HepG2 (cell line): ENCODE results near the gene MYEOV. TPM values are rescaled to one million over a fixed set of nuclear protein-coding genes. Genes with fewer than 3 reads are reported as not detected.

Source experiments
- ATAC-seq: fragments of 200-7000 bp; cut with Tn5 transposase; 3 replicates; pipeline ENCODE4 v1.9.1; 2020; ENCODE audit warnings: mild to moderate bottlenecking, moderate library complexity
- BruUV-seq: library from RNA; stranded (reverse); fragments of 400-500 nt; replicated peaks from 2 replicates; lab custom pipeline; 2021; lab: Mats Ljungman, UMichigan
- CTCF ChIA-PET: fragments of 300-600 bp; formaldehyde crosslinking; extraction: SDS; loops from one replicate; lab custom pipeline; 2021; ENCODE audit warnings: low total read pairs, inconsistent platforms, low intra/inter-chr PET ratio; lab: Yijun Ruan, JAX
- POLR2A ChIA-PET: fragments of 350-600 bp; sonication (Branson Sonifier 250); formaldehyde crosslinking; loops from one replicate; lab custom pipeline; 2020; ENCODE audit warnings: antibody characterized with exemption, inconsistent platforms; lab: Yijun Ruan, JAX
- DNase-seq: peaks from one replicate; pipeline ENCODE4 v3.0.0-alpha.2; 2015; ENCODE audit warnings: low spot score
- FAIRE-seq: peaks from 3 replicates; lab custom pipeline; 2011; peaks lifted over from hg19 to GRCh38; lab: Jason Lieb, UNC
- H2AFZ ChIP-seq: one replicate; pipeline ENCODE4 v1.6.1; 2011; ENCODE audit warnings: low read length, inconsistent platforms
- H3K27ac ChIP-seq: fragments of 300-600 bp; 3 replicates; pipeline ENCODE4 v1.8.0; 2011; ENCODE audit warnings: mixed run types, mild to moderate bottlenecking, mixed read lengths, low read length, inconsistent platforms; ENCODE audit not compliant: insufficient read depth; ENCODE audit errors: extremely low read length
- H3K27me3 ChIP-seq, 2 experiments: fragments of 200-600 bp in 1 of 2; 2 replicates in 1 of 2; 3 replicates in 1 of 2; pipeline versions ENCODE4 v1.6.0 to v1.8.0; 2011; ENCODE audit warnings: low read length in 2 of 2, mild to moderate bottlenecking in 2 of 2, moderate library complexity in 2 of 2, inconsistent platforms in 1 of 2; ENCODE audit not compliant: insufficient read depth in 2 of 2, control insufficient read depth in 1 of 2
- H3K36me3 ChIP-seq, 2 experiments: fragments of 200-600 bp in 1 of 2; replicated peaks in 1 of 2; 2 replicates in 1 of 2; 3 replicates in 1 of 2; pipeline versions ENCODE4 v1.5.1 to v1.8.0; 2011; ENCODE audit warnings: low read length in 2 of 2, inconsistent platforms in 1 of 2; ENCODE audit not compliant: insufficient read depth in 2 of 2, control insufficient read depth in 1 of 2
- H3K4me1 ChIP-seq: 2 replicates; pipeline ENCODE4 v1.5.1; 2012; ENCODE audit warnings: low read length, inconsistent platforms; ENCODE audit not compliant: insufficient read depth
- H3K4me2 ChIP-seq: 2 replicates; pipeline ENCODE4 v1.6.0; 2011; ENCODE audit warnings: low read depth, low read length, inconsistent platforms
- H3K4me3 ChIP-seq, 3 experiments: fragments of 200-600 bp in 1 of 3; sonication (generic), shearing (Covaris generic) in 1 of 3; replicated peaks in 1 of 3; 2 replicates each; pipeline ENCODE4 v1.5.1; 2011 to 2016; ENCODE audit warnings: low read length in 3 of 3, inconsistent platforms in 2 of 3, low read depth in 2 of 3, mild to moderate bottlenecking in 2 of 3, control low read depth in 1 of 3, mixed read lengths in 1 of 3; ENCODE audit not compliant: insufficient read depth in 1 of 3
- H3K79me2 ChIP-seq: one replicate; pipeline ENCODE4 v1.6.1; 2011; ENCODE audit warnings: low read length, inconsistent platforms; ENCODE audit not compliant: insufficient read depth
- H3K9ac ChIP-seq: 2 replicates; pipeline ENCODE4 v1.6.0; 2011; ENCODE audit warnings: mild to moderate bottlenecking, low read depth, low read length, inconsistent platforms; ENCODE audit not compliant: insufficient read depth
- H3K9me3 ChIP-seq: 2 replicates; pipeline ENCODE4 v1.5.1; 2012; ENCODE audit warnings: mild to moderate bottlenecking, low read length
- H4K20me1 ChIP-seq: 2 replicates; pipeline ENCODE4 v1.6.0; 2011; ENCODE audit warnings: inconsistent platforms, mild to moderate bottlenecking, low read length, moderate library complexity; ENCODE audit not compliant: insufficient read depth
- EP300 ChIP-seq, 3 experiments: sonication (generic) in 1 of 3; formaldehyde crosslinking in 1 of 3; IDR thresholded peaks; 2 replicates each; pipeline versions ENCODE4 v1.5.1 to v1.6.1; 2011 to 2020; ENCODE audit warnings: low read depth in 2 of 3, low read length in 2 of 3, borderline replicate concordance in 1 of 3, improper control_type of control experiment in 1 of 3, mild to moderate bottlenecking in 1 of 3, missing genetic modification reagents in 1 of 3, moderate library complexity in 1 of 3
- FOSL1 ChIP-seq: sonication (generic); formaldehyde crosslinking; IDR thresholded peaks from 2 replicates; pipeline ENCODE4 v1.9.0; 2021; ENCODE audit warnings: missing genetic modification reagents, borderline replicate concordance
- FOSL2 ChIP-seq: sonication (generic); formaldehyde crosslinking; IDR thresholded peaks from 2 replicates; pipeline ENCODE4 v1.4.0; 2020; ENCODE audit warnings: missing genetic modification reagents
- GABPB1 ChIP-seq: IDR thresholded peaks from 2 replicates; pipeline ENCODE4 v1.6.1; 2016; ENCODE audit warnings: mild to moderate bottlenecking, missing genetic modification reagents, moderate library complexity, missing compliant biosample characterization
- HNF4G ChIP-seq, 2 experiments: sonication (generic) in 1 of 2; formaldehyde crosslinking in 1 of 2; IDR thresholded peaks; 2 replicates each; pipeline versions ENCODE4 v1.4.0 to v1.6.1; 2011 to 2020; ENCODE audit warnings: borderline replicate concordance in 2 of 2, low read depth in 2 of 2, mild to moderate bottlenecking in 2 of 2, low read length in 1 of 2, missing genetic modification reagents in 1 of 2, moderate library complexity in 1 of 2
- HNRNPL ChIP-seq: fragments of 200-400 bp; formaldehyde crosslinking; IDR thresholded peaks from 2 replicates; pipeline ENCODE4 v1.6.1; 2017; ENCODE audit warnings: mild to moderate bottlenecking, low read depth, low read length
- NFE2 ChIP-seq: sonication (generic); formaldehyde crosslinking; IDR thresholded peaks from 2 replicates; pipeline ENCODE4 v1.4.0; 2020; ENCODE audit warnings: missing genetic modification reagents
- NFE2L2 ChIP-seq: fragments of 150-350 bp; IDR thresholded peaks from 2 replicates; pipeline ENCODE4 v1.6.1; 2014; ENCODE audit warnings: low read length
- NR1H2 ChIP-seq: sonication (generic); formaldehyde crosslinking; IDR thresholded peaks from 2 replicates; pipeline ENCODE4 v1.8.1; 2022; ENCODE audit warnings: low read depth, missing genetic modification reagents, borderline replicate concordance
- PHF20 ChIP-seq: sonication (generic); formaldehyde crosslinking; IDR thresholded peaks from 2 replicates; pipeline ENCODE4 v1.5.0; 2020; ENCODE audit warnings: mild to moderate bottlenecking, missing genetic modification reagents
- RBFOX2 ChIP-seq: fragments of 200-400 bp; formaldehyde crosslinking; IDR thresholded peaks from 2 replicates; pipeline ENCODE4 v1.6.1; 2017; ENCODE audit warnings: low read depth, mild to moderate bottlenecking, low read length
- SAP130 ChIP-seq: IDR thresholded peaks from 2 replicates; pipeline ENCODE4 v1.6.1; 2016; ENCODE audit warnings: low read depth
- TP53 ChIP-seq: sonication (generic); formaldehyde crosslinking; conservative IDR thresholded peaks from 2 replicates; pipeline ENCODE4 v1.4.0; 2020; ENCODE audit warnings: missing genetic modification reagents
- XRCC5 ChIP-seq: fragments of 200-400 bp; formaldehyde crosslinking; optimal IDR thresholded peaks from 2 replicates; pipeline ENCODE3; 2017; ENCODE audit warnings: mild to moderate bottlenecking, low read length
- ZNF138 ChIP-seq: sonication (generic); formaldehyde crosslinking; IDR thresholded peaks from 2 replicates; pipeline ENCODE4 v1.5.0; 2020; ENCODE audit warnings: mild to moderate bottlenecking, low read depth, missing genetic modification reagents
- ZNF232 ChIP-seq: sonication (generic); formaldehyde crosslinking; IDR thresholded peaks from 2 replicates; pipeline ENCODE4 v1.4.0; 2020; ENCODE audit warnings: missing genetic modification reagents, borderline replicate concordance
- ZNF543 ChIP-seq: sonication (generic); formaldehyde crosslinking; IDR thresholded peaks from 2 replicates; pipeline ENCODE4 v1.4.0; 2020; ENCODE audit warnings: mild to moderate bottlenecking, missing genetic modification reagents
- WGBS: methylation state at CpG from one replicate; pipeline ENCODE4 v1.1.6; 2017; ENCODE audit warnings: low lambda C conversion rate; 5-methylcytosine and 5-hydroxymethylcytosine counted together
- in situ Hi-C: cut with HindIII; loops from 2 replicates; pipeline ENCODE4 v1.10.0; 2017; ENCODE audit warnings: low pct_unique_long_range_greater_than_20kb; ENCODE audit not compliant: extremely low pct_ligation_motif_present
- intact Hi-C: fragments of 100-400 bp; cut with micrococcal nuclease; formaldehyde crosslinking; loops from one replicate; pipeline ENCODE4 v1.10.0; 2022; ENCODE audit not compliant: unreplicated experiment
- polyA plus RNA-seq, 8 experiments: library from polyadenylated mRNA; depleted of rRNA in 3 of 8; stranded (reverse) in 7 of 8; unstranded in 1 of 8; fragments of >200 nt; fragmentation: Illumina TruSeq in 4 of 8; extraction: Trizol in 4 of 8; gene quantifications; 2 replicates each; pipeline versions ENCODE4 v1.2.1 to v1.2.3, GENCODE V29; 2011 to 2016; ENCODE audit warnings: low read depth in 4 of 8, missing spikeins in 1 of 8, mixed read lengths in 1 of 8; ENCODE audit not compliant: insufficient read depth in 1 of 8
- total RNA-seq, 5 experiments: library from RNA; depleted of rRNA; stranded (reverse); fragments of >200 nt; fragmentation: Illumina TruSeq; extraction: Trizol; gene quantifications; 2 replicates each; pipeline ENCODE4 v1.2.3, GENCODE V29; 2016; ENCODE audit warnings: low read depth in 1 of 5

MYEOV gene
- total and polyA plus RNA-seq, 2 of the 13 experiments (the other 11 are each of a cell fraction or from before 2014, with no cell fraction given) = 0.33 to 1.8 TPM

DNA sequence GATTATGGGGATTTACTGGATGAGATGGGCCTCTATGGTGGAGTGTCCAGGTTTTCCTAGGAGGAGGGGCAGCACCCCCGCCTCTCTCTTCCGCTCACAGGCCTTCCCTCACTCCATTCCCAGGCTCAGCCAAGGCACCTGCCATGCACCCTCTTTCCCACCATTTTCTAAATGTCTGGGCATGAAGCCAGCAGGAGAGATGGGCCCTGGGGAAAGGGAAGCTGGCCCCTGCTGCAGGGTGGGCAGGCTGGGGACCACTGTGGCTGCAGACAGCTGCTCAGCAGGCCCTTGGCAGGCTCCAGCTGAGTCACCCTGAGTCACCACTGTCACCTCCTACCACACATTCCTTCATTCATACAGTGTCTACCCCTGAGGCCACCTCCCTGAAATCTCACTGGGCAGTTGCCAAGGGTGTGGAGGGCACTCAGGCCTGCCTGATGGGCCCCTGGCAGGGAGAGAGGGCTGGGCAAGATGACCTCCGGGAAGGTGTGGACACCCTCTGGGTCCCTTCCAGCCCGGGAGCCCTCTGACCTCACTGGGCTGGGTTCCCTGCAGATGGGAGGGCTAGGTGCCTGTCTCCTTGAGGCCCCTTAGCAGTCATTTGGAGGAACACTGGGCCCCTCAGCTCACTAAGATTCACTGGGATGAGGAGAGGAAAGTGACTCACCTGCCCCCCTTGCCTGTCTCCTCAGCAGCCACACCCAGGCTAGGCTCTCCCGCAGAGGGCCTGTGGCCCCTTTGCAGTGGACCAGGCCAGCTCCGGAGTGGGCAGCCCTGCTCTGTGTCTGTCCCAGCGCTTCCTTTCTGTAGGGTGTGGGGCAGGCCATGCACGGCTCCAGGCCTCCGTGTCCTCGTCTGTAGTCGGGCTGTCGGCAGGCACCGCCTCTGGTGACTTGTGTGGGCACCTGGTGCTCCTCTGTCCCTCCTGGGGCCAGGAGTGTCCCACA, 7.8 kb downstream of the MYEOV start:
- Histone ChIP-seq H3K79me2 (no peaks in the 10 kb centered on the region), H3K4me3 (no peak overlapping the region), H3K27ac (no peak overlapping the region), H3K4me2 (no peak overlapping the region), H2AFZ (no peak overlapping the region), H3K9me3 (no peaks in the 10 kb centered on the region), H3K4me1 (peaks cover 37% of the 10 kb centered on the region), H3K27me3 (peaks cover 0 to 5% of the 10 kb centered on the region in 2 experiments; a peak in 1 of 5 replicates), H4K20me1 (no peaks in the 10 kb centered on the region), H3K36me3 (no peaks in the 10 kb centered on the region), H3K9ac (no peak overlapping the region)
- no TSS peak for BruUV-seq
- peak; percentile 10 for TF ChIP-seq XRCC5
- no peak for TF ChIP-seq RBFOX2
- TF ChIP-seq PHF20 (CRISPR knock-in tag) = no peak
- TF ChIP-seq NFE2 (CRISPR knock-in tag) = 0 out of 2 replicates have a peak, but pooled peaks have one; percentile 16
- peak; percentile 63; the same call in 1 of the 2 replicates for TF ChIP-seq HNRNPL
- TF ChIP-seq NR1H2 (CRISPR knock-in tag) = no peak
- no peak for TF ChIP-seq EP300 (IDR thresholded peaks at IDR 0.05; ENCODE audit: low read depth in 2 of 2, low read length in 2 of 2)
- peak; percentile 36; the same call in 1 of the 2 replicates for TF ChIP-seq EP300 (CRISPR knock-in tag; IDR thresholded peaks at IDR 0.05; ENCODE audit: borderline replicate concordance)
- peak; percentile 41; the same call in 1 of the 2 replicates for TF ChIP-seq FOSL1
- no peak for TF ChIP-seq ZNF543 (CRISPR knock-in tag)
- TF ChIP-seq GABPB1 = no peak
- no peak for TF ChIP-seq HNF4G (IDR thresholded peaks at IDR 0.05; ENCODE audit: borderline replicate concordance, low read depth, low read length)
- TF ChIP-seq HNF4G (CRISPR knock-in tag; IDR thresholded peaks at IDR 0.05; ENCODE audit: borderline replicate concordance, low read depth) = no peak
- peak; percentile 20; the same call in 1 of the 2 replicates for TF ChIP-seq SAP130 (CRISPR knock-in tag)
- TF ChIP-seq NFE2L2 = peak; percentile 19; the same call in 1 of the 2 replicates
- TF ChIP-seq ZNF232 (CRISPR knock-in tag) = no peak
- no peak for TF ChIP-seq ZNF138
- peak; percentile 90 for TF ChIP-seq FOSL2 (CRISPR knock-in tag)
- no peak for TF ChIP-seq TP53 (CRISPR knock-in tag)
- DNase-seq (peak; percentile 60), ATAC-seq (no peak; the same call in 2 of the 3 replicates), FAIRE-seq (no peak)
- WGBS = 88% methylated on average over 2 of the region's 13 CpGs
- CTCF ChIA-PET = no interaction called here
- in situ Hi-C loops = no loop called here
- POLR2A ChIA-PET = no interaction called here
- intact Hi-C loops = no loop called here
